HFFc6 (cell line): Measurements from ENCODE around the gene ZNF770. TPM values are rescaled to one million over a fixed set of nuclear protein-coding genes. Genes with fewer than 3 reads are reported as not detected.
A peak's percentile ranks its signal among the peaks of the same experiment; 100 is the strongest.

Experiments used
- DNase-seq: peaks from one replicate; pipeline ENCODE4 v3.0.0-alpha.2; 2018
- H3K27ac Mint-ChIP-seq: 2 replicates; pipeline ENCODE4 v1.8.0; 2020; ENCODE audit warnings: mild to moderate bottlenecking, mixed read lengths
- H3K27me3 Mint-ChIP-seq: 2 replicates; pipeline ENCODE4 v1.8.0; 2021; ENCODE audit warnings: mild to moderate bottlenecking, moderate library complexity, mixed read lengths; ENCODE audit not compliant: insufficient read depth
- H3K36me3 Mint-ChIP-seq: 2 replicates; pipeline ENCODE4 v1.8.0; 2021; ENCODE audit warnings: low read depth, mixed read lengths
- H3K4me1 Mint-ChIP-seq: 2 replicates; pipeline ENCODE4 v1.8.0; 2020; ENCODE audit warnings: low read depth, mixed read lengths
- H3K4me3 Mint-ChIP-seq: 2 replicates; pipeline ENCODE4 v1.8.0; 2020; ENCODE audit warnings: mild to moderate bottlenecking, moderate library complexity, mixed read lengths
- H3K9me3 Mint-ChIP-seq: 2 replicates; pipeline ENCODE4 v1.8.0; 2020; ENCODE audit warnings: mild to moderate bottlenecking, mixed read lengths
- total RNA-seq, 6 experiments: library from RNA; stranded (reverse); fragmentation: NEBNext Ultra II Directional; extraction: Animal tissue kit (Norgen Biotek cat#: 25700); gene quantifications; 2 replicates in 1 of 6; 3 replicates in 5 of 6; pipeline ENCODE4 v1.2.3, GENCODE V29; 2021
- TF ChIP-seq, protein P1 (sequence below): fragments of 200-600 bp; sonication (generic); IDR thresholded peaks from 2 replicates; pipeline ENCODE4 v1.5.0; 2021; ENCODE audit warnings: antibody characterized with exemption, mild to moderate bottlenecking

The ZNF770 gene
- total RNA-seq, 6 experiments from 2014 or later: 25.5 to 35.2 (median 30.4) TPM

DNA sequence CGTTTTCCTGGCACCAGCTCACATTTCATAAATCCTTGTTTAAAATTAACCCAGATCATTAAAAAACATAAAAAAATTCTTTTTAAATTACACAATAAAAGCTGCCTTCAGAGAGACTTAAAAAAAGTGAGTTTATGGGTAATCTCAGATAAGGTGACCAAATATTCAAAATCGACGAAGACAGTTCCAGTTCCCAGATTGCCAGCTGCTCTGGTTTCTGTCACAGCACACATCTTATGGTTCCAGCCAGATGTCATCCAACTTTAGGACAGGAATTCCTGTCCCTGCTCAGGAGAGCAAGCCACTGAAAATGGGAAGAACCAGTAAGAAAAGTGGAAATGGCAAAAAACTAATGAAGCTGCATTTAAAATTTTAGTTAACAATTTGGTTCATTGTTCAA lies 15.8 kb upstream of the ZNF770 start:
- DNase-seq: no peak
- TF ChIP-seq, protein P1, sequence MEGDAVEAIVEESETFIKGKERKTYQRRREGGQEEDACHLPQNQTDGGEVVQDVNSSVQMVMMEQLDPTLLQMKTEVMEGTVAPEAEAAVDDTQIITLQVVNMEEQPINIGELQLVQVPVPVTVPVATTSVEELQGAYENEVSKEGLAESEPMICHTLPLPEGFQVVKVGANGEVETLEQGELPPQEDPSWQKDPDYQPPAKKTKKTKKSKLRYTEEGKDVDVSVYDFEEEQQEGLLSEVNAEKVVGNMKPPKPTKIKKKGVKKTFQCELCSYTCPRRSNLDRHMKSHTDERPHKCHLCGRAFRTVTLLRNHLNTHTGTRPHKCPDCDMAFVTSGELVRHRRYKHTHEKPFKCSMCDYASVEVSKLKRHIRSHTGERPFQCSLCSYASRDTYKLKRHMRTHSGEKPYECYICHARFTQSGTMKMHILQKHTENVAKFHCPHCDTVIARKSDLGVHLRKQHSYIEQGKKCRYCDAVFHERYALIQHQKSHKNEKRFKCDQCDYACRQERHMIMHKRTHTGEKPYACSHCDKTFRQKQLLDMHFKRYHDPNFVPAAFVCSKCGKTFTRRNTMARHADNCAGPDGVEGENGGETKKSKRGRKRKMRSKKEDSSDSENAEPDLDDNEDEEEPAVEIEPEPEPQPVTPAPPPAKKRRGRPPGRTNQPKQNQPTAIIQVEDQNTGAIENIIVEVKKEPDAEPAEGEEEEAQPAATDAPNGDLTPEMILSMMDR: no peak
- H3K27me3 Mint-ChIP-seq: peaks cover 13% of the 10 kb centered on the region
- H3K36me3 Mint-ChIP-seq: no peaks in the 10 kb centered on the region
- H3K4me3 Mint-ChIP-seq: no peak overlapping the region
- H3K4me1 Mint-ChIP-seq: peaks cover 9% of the 10 kb centered on the region
- no peaks in the 10 kb centered on the region for H3K9me3 Mint-ChIP-seq
- H3K27ac Mint-ChIP-seq: no peak overlapping the region

DNA sequence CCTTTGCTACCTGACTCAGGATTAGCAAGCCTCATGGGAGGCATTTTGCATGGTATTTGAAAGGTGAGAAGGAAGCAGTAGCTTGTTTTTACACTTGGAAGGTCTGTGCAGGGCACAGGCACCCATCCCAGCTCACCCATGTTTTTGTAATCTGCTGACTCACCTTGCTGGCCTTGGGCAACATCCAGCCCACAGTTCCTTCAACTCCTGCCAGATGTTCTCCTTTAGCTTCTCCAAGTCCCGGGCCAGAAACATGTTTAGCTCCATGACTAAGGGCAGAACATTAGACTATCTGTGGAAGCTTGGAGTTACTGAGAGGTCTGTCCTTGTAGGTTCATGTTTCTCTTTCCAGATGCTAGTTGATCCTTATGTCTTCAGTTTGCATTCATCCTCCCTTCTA lies 12.4 kb upstream of the ZNF770 start:
- Mint-ChIP-seq H3K27me3 (peaks cover 11% of the 10 kb centered on the region), H3K27ac (peak overlapping the region; percentile 39), H3K9me3 (no peaks in the 10 kb centered on the region), H3K36me3 (no peaks in the 10 kb centered on the region), H3K4me3 (no peak overlapping the region), H3K4me1 (peaks cover 9% of the 10 kb centered on the region)
- TF ChIP-seq, protein P1: no peak
- DNase-seq: peak; percentile 75

GRCh38 chr15:34999906-35000305 lies 11.8 kb upstream of the ZNF770 start:
- TF ChIP-seq, protein P1: no peak
- Mint-ChIP-seq H3K27me3 (peaks cover 8% of the 10 kb centered on the region), H3K9me3 (no peaks in the 10 kb centered on the region), H3K4me3 (no peak overlapping the region), H3K27ac (no peak overlapping the region), H3K4me1 (peaks cover 9% of the 10 kb centered on the region), H3K36me3 (no peaks in the 10 kb centered on the region)
- DNase-seq: no peak

GRCh38 chr15:34994925-34995324 lies 6.8 kb upstream of the ZNF770 start:
- no peak for DNase-seq
- Mint-ChIP-seq H3K4me3 (no peak overlapping the region), H3K4me1 (peaks cover 14% of the 10 kb centered on the region), H3K27me3 (no peaks in the 10 kb centered on the region; the same call in none of the 2 replicates), H3K27ac (no peak overlapping the region), H3K9me3 (no peaks in the 10 kb centered on the region), H3K36me3 (no peaks in the 10 kb centered on the region)
- TF ChIP-seq, protein P1: no peak

- TF ChIP-seq, protein P1: no peak
- no peaks in the 10 kb centered on the region for H3K9me3 Mint-ChIP-seq
- no peak overlapping the region for H3K4me3 Mint-ChIP-seq
- H3K27me3 Mint-ChIP-seq: no peaks in the 10 kb centered on the region; the same call in none of the 2 replicates
- no peaks in the 10 kb centered on the region for H3K36me3 Mint-ChIP-seq
- H3K4me1 Mint-ChIP-seq: peaks cover 21% of the 10 kb centered on the region
- no peak for DNase-seq
- H3K27ac Mint-ChIP-seq: no peak overlapping the region
Measured at GRCh38 chr15:34993877-34994276, 5.8 kb upstream of the ZNF770 start.

DNA sequence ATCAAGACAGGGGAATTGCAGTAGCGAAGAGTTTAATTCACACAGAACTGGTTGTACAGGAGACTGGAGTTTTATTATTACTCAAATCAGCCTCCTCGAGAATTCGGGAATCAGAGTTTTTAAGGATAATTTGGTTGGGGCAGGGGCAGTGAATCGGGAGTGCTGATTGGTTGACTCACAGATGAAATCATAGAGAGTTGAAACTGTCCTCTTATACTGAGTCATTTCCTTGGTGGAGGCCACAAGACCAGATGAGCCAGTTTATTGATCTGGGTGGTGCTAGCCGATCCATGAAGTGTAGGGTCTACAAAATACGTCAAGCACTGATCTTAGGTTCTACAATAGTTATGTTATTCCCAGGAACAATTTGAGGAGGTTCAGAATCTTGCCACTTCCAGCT lies 5.3 kb upstream of the ZNF770 start:
- no peak for DNase-seq

More for the DNA sequence above, 5.3 kb upstream of the ZNF770 start:
- Mint-ChIP-seq H3K36me3 (no peaks in the 10 kb centered on the region), H3K4me3 (no peak overlapping the region), H3K27me3 (no peaks in the 10 kb centered on the region; the same call in 1 of the 2 replicates), H3K9me3 (no peaks in the 10 kb centered on the region), H3K27ac (no peak overlapping the region), H3K4me1 (peaks cover 21% of the 10 kb centered on the region)
- TF ChIP-seq, protein P1: no peak
